ENCODE data around the gene DNAI2.
A peak's percentile ranks its signal among the peaks of the same experiment; 100 is the strongest.
"Not testable (repeated sequence)": the region's sequence is repeated elsewhere in the genome, so short reads cannot be mapped to it uniquely, and the experiment has no call there.

The DNAI2 gene

DNA sequence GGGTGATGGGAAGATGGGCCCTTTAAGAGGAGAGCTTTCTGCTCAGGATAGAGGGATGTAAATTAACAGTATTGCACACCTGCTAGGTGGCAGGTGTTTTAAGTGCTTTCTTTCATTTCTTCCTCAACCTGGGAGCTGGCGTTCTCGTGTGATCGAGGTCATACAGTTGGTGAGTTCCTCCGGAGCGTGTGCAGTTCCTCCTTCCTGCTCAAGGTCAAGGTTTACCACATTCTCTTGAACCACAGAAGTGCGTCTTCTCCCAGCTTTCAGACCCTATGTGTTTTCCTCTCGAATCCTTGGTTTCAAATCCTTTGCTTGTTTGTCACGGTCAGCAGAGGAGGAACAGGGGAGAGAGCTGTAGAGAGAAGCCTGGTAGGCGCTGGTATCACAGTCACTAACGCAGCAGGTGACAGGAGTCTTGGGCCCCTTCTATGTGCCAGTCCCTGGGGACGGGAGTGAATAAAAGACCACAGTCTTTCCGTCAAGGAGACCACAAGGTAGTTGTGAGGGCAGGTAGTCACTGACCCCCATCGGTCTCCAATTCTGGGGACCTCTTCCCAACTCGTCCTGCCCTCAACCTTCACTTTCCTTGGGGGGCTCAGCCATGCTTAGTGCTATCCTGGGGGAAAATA, 791 bp downstream of the DNAI2 start:
- no peak for DNase-seq (ENCODE audit: low read depth in 1 of 2, low spot score in 1 of 2)

DNA sequence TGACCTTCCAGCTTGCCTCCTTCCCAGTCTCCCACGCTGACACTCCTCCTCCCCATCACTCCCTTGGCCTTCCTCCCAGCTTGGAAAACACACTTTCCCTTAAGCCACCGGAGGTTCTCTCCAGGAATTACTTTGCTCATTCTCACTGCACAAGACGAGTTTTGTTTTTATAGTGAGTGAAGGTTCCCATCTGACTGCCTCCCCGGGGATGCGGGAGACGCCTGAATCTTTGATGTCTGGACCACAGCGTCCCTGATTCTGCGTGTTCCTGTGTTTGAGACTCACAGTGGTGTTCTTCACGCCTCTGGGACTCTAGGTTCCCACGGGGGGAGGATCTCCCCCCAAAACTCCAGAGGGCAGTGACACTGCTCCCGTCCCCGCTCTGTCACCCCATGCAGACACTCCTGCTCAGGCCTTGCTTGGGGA, 2.0 kb downstream of the DNAI2 start:
- DNase-seq (ENCODE audit: low read depth in 1 of 2, low spot score in 1 of 2): no peak

DNA sequence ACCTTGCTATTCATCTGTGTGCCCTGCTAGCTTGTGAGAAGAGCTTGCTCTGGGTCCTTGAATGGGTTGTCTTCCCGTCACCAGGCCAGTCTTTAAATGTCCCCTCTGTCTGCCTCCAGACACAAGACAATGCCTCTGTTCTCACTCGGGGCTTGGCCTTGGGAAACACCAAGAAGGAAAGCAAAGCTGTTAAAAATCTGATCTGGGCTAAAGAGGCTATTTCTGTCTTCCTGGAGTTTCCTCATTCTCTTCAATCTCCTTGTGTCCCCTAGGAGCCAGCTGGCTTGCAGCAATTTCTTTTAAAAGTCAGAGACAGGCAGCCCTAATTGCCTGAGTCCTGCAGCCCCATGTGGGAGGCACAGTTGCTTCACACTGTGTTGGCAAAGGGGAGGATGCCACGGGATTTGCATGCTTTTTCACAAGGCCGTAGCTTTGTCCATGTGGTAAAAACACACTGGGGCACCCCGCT, 2.5 kb downstream of the DNAI2 start:
- no peak for DNase-seq (ENCODE audit: low read depth in 1 of 2, low spot score in 1 of 2)

DNA sequence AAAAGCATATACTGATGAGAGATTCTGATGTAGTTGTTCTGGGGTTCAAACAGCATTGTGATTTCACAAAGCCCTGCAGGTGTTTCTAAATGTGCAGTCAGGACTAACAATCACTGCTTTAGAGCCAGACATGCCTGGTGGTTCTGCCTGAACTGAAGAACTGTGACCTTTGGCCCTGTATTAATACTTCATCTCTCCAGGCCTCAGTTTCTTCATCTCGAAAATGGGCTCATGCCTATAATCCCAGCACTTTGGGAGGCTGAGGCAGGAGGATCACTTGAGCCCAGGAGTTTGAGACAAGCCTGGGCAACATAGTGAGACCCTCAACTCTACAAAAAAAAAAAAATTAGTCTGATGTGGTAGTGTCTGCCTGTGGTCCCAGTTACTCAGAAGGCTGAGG, 3.9 kb downstream of the DNAI2 start:
- DNase-seq (ENCODE audit: low read depth in 1 of 2, low spot score in 1 of 2): no peak

DNA sequence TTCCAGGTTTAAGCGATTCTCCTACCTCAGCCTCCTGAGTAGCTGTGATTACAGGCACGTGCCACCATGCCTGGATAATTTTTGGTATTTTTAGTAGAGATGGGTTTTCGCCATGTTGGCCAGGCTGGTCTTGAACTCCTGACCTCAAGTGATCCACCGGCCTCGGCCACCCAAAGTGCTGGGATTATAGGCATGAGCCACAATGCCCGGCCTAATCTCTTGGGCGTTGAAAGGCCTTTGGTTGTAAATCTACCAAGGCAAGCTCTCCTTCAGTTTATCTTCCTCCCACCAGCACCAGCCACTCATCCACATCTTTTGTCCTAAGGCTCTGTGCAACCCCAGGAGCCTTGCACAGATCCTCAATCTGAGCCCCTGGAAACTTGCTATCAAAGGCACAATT, 5.6 kb downstream of the DNAI2 start:
- not testable (repeated sequence) for DNase-seq (ENCODE audit: low read depth in 1 of 2, low spot score in 1 of 2)

DNA sequence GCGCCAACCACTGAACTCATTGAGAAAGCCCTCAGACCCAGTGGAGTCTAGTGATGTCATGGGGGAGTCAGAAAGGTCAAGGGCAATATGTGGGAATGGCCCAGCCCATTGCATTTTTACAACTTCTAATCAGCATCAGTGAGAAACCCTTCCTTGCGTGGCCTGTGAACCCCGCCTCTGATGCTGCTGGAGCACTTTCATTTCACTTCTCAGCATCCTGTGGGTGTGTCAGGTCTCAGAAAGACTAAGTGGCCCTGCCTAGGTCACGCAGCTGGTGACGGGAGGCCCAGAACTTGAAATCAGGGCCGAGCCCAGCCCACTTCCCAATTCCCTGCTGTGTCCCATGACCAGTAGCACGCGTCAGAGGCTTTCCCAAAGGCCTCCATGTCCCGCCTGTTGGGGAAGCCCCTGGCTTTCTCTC, 6.1 kb downstream of the DNAI2 start:
- peak in 1 of 2 donors; percentile 36 for DNase-seq (ENCODE audit: low read depth in 1 of 2, low spot score in 1 of 2)

DNA sequence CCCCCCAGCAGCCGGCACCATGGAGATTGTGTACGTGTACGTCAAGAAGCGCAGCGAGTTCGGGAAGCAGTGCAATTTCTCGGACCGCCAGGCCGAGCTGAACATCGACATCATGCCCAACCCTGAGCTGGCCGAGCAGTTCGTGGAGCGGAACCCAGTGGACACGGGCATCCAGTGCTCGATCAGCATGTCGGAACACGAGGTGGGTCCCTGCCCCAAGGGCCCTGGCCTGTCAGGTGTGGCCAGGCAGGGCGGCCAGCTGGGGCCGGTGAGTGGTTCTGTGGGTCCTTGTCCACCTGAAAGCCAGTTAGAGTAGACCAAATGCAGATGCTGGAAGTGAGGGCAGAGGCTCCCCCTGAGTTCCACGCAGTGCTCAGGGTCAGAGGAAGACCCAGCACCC, 7.8 kb downstream of the DNAI2 start:
- no peak for DNase-seq (ENCODE audit: low read depth in 1 of 2, low spot score in 1 of 2)

DNA sequence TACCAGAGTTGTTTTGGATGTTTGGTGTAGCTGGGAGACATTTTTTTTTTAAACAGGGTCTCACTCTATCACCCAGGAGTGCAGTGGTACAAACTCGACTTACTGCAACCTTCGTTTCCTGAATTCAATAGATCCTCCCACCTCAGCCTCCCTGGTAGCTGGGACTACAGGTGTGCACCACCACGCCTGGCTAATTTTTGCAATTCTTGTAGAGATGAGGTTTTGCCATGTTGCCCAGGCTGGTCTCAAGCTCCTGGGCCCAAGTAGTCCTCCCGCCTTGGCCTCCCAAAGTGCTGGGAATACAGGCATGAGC, 8.2 kb downstream of the DNAI2 start:
- not testable (repeated sequence) for DNase-seq (ENCODE audit: low read depth in 1 of 2, low spot score in 1 of 2)

DNA sequence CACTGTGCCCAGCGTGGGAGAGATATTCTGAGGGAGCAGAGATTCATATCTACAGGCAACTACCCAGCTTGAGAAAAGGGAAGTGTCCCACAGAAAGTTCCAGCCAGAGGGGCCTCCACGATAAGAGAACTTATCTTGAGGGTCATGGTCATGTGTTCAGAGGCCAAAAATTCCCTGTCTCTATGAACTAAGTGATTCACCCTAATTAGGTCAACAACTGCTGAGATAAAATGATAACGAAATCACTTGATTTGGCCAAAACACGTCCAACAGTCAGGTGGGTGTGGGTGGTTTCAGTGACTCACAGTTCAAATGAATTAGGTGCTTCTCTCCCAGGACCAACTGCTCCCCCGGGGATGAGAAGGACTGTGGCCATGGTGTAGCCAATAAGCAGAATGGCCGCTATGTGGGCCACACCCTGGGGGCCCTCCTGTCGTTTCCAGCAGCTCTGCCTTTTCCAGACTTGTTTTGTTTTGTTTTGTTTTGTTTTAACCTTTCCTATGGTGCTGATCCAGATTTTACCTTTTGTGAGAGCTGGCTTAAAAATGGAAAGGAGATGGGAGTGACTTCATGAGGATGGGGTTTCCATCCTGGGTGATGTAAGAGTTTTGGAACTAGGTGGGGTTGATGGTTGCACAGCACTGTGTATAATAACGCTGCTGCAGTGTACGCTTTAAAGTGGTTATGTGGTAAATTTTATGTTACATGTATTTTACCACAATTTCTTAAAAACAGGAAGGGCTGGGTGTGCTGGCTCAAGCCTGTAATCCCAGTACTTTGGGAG, 8.7 kb downstream of the DNAI2 start:
- peak in 1 of 2 donors; percentile 48 for DNase-seq (ENCODE audit: low read depth in 1 of 2, low spot score in 1 of 2)

DNA sequence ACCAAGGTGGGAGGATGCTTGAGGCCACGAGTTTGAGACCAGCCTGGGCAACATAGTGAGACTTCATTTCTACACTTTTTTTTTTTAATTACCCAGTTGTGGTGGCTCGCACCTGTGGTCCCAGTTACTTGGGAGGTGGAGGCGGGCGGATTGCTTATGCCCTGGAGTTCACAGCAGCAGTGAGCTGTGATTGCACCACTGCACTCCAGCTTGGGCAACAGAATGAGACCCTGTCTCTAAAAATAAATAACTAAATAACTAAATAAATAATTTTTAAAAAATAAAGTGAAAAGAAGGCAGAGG, 9.3 kb downstream of the DNAI2 start:
- no peak for DNase-seq (ENCODE audit: low read depth in 1 of 2, low spot score in 1 of 2)

DNA sequence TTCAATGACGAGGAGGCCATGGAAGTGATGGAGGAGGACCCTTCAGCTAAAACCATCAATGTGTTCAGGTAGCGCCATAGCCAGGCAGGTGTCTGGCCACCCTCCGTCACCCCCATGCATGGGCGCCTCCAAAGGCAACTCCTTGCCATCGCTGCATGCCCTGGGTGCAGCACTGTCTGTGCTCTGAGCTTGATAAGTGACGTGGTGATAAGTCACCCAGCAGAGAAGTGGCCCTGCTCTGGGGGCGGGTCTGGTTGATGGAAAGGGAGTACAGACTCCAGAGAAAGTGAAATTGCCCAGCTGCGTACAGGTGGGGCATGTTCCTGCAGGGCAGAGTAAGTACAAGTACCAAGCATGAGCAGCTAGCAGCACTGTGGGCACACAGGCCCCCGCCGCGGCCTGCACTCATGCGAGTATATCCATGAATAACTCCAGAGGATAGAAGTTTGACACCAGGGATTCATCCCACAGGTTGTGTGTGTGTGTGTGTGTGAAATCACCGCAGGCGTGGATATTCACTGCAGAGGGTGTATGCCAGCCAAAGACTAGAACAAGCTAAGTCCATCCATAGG, 13.1 kb downstream of the DNAI2 start:
- DNase-seq (ENCODE audit: low read depth in 1 of 2, low spot score in 1 of 2): no peak

DNA sequence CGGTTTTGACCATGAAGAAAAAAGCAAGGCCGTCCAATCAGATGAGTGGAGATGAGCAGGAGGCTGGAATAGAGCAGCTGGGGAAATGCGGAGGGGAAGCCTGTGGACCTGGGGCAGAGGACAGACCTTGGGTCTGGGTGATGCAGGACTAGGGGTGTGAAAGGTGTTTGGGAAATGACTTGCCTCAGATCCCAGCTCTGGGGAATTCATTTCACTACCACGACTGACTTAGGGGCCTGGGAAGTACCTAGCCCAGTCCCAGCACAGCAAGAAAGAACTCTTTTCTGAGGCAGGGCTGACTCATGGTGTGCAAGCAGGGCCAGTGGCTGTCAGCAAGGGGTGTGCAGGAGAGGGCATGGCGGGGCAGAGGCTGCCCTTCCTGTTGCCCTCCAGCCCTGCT, 14.8 kb downstream of the DNAI2 start:
- DNase-seq (ENCODE audit: low read depth in 1 of 2, low spot score in 1 of 2): no peak

DNA sequence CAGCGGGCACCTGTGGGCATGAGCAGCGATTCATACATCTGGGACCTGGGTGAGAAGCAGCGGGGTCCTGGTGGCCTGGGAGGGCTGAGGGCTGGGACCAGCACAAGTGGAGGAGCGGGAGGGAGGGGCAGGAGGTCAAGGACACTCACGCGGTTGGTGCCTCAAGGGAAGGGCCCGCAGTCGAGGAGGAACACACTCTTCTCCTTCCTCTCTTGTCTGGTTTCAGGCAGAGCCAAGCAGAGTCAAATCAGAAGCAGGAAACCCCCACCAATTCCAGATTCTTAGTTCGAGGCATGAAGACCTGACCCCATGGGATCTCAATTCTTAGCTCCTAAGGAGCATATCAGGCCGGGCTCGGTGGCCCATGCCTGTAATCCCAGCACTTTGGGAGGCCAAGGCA, 15.7 kb downstream of the DNAI2 start:
- DNase-seq (ENCODE audit: low read depth in 1 of 2, low spot score in 1 of 2): no peak

DNA sequence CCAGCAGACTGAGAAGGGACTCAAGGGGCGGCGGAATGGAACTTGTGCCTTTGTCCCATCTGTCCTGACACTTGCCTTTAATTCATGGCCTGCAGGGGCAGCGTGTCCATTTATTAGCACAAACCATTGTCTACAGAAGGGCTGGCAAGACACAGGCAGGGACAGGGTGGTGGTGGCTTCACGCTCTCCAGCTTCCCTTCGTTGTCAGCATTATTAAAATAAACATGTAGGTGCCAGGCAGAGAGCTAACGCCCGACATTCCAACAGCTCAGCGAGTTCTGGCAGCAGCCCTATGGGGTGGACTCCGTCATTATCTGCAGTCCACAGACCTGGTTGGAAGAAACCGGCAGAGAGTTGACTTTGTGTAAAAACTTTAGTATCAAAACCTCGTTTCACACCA, 16.3 kb downstream of the DNAI2 start:
- no peak for DNase-seq (ENCODE audit: low read depth in 1 of 2, low spot score in 1 of 2)

DNA sequence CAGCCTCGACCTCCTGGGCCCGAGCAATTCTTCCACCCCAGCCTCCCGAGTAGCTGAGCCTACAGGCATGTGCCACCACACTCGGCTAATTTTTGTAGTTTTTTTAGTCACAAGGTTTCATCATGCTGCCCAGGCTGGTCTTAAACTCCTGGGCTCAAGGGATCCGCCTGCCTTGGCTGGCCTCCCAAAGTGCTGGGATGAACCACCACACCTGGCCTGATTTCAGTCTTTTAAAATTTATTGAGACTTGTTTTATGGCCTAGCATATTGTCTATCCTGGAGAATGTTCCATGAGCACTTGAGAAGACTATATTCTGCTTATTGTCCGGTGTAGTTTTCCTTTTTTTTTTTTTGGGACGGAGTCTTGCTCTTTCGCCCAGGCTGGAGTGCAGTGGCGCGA, 18.5 kb downstream of the DNAI2 start:
- no peak for DNase-seq (ENCODE audit: low read depth in 1 of 2, low spot score in 1 of 2)

DNA sequence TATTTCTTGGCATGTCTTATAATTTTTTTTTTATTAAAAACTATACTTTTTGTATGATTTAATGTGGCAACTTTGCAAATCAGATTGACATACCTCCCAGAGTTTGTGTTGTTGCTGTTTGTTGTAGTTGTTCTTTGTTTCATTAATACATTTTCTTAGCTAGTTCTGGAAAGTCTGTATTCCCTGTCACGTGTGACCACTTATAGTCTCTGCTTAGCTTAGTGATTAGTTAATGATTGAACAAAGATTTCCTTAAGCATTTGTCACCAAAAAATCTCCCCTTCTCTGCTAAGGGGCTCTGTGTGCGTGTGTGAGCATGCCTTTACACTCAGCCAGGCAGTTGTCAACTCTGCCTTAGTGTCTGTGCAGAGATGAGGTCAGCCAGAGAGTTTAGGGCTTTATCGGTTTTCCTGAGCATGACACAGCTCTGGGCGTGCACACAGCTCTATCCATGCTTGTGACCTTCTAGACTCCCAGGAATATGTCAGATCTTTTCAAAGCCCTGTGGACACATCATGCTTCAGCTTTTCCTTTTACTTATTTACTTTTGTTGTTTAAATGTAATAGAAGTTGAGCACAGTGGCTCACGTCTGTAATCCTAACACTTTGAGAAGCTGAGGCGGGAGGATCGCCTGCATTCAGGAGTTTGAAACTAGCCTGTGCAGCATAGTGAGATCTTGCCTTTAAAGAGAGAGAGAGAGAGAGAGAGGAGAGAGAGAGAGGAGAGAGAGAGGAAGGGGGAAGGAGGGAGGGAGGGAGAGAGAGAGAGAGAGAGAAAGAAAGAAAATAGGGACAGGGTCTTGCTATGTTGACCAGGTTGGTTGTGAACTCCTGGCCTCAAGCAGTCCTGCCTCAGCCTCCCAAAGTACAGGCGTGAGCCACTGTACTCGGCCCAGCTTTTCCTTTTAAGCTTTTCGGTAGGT, 21.9 kb downstream of the DNAI2 start:
- DNase-seq (ENCODE audit: low read depth in 1 of 2, low spot score in 1 of 2): no peak

DNA sequence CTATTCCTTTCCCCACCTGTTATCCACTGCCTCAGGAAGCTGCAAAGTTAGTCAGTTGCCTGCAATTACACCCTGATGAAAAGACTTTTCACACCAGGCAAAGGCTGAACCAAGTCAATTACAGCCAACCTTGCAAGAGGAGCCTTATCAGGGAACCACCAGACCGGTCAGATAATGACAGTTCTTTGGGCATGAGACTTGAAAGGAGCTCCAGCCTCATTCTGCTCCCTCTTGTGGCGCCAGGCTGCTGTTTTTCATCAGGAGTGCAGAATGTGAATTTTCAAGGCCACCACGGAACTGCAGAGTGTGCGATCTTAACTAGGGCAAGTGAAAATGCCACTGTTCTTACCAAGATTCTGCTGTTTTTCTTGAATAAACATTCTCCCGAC, 22.5 kb downstream of the DNAI2 start:
- no peak for DNase-seq (ENCODE audit: low read depth in 1 of 2, low spot score in 1 of 2)

DNA sequence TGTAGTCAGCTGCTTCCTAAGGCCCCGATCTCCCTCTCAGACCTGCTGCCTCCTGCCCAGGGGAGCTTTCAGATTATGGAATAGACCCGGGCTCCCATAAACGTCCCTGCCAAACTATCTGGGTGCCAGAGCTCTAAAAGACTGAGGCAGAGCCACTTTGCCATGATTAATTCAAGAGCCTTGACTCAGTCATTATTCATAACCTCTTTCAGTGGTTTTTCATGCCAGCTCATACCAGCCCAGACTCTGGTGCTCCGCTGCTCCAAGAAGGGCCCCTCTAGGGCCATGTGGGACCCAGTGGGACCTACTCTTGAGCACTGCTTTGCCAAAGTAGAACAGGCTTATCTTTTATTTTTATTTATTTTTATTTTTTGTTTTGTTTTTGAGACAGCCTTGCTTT, 23.9 kb downstream of the DNAI2 start:
- no peak for DNase-seq (ENCODE audit: low read depth in 1 of 2, low spot score in 1 of 2)

DNA sequence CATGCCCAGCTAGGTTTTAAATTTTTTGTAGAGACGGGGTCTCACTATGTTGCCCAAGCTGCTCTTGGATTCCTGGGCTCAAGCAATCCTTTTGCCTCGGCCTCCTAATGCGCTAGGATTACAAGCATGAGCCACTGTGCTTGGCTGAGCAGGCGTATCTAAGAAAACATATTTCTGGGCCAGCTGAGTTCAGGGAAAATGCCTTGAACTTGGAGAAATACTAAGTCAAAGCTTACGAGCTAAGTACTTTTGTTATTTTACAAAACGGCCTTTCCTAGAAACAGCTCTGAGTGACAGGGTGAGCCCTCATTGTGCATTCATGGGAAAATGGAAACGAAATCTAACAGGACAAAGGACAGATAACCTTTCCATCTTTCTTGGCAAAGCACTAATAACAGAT, 24.7 kb downstream of the DNAI2 start:
- no peak for DNase-seq (ENCODE audit: low read depth in 1 of 2, low spot score in 1 of 2)

DNA sequence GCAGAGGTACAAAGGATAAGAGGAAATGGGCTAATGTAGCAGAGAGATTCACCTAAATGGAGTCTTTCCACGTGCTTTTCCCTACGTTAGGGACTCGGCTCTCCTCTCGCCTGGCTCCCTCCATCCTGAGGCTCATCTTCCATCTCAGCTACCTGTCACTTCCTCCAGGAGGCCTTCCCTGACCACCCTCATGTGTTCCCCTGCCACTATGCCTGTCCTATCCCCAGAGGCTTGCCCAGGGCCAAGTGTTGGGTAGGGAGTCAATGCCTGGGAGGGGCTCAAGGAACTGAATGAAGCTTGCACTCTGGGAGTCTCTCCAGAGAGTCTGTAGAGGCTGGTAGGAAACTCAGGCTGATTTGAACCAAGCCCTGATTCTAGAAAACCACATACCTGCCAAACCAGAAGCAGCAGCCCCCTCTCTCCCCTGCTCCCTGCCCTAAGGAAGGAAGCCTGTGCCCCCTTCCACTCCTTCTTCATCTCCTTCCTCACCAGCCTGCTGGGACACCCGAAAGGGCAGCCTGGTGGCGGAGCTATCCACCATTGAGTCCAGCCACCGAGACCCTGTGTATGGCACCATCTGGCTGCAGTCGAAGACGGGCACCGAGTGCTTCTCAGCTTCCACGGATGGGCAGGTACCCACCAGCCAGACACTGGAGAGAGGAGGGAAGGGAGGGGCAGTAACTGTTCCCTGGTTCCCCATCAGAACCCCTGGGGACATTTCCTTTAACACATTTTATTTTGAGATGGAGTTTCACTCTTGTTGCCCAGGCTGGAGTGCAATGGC, 25.4 kb downstream of the DNAI2 start:
- DNase-seq (ENCODE audit: low read depth in 1 of 2, low spot score in 1 of 2): no peak

DNA sequence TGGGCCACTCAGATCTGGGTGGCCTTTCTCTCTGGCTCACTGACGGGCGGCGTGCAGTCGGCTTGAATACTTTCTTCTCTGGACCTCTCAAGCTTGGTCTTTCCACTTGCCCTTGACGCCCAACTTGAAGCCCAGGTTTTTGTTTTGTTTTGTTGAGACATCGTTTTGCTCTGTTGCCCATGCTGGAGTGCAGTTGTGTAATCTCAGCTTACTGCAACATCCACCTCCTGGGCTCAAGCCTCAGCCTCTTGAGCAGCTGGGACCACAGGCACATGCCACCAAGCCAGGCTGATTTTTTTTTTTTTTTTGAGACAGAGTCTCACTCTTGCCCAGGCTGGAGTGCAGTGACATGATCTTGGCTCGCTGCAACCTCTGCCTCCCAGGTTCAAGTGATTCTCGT, 29.3 kb downstream of the DNAI2 start:
- no peak for DNase-seq (ENCODE audit: low read depth in 1 of 2, low spot score in 1 of 2)
